Measurements from ENCODE around the gene GM2A. TPM values are rescaled to one million over a fixed set of nuclear protein-coding genes. Genes with fewer than 3 reads are reported as not detected.
A peak's percentile ranks its signal among the peaks of the same experiment; 100 is the strongest.

GM2A gene
- total and polyA plus RNA-seq, 9 of the 15 experiments (the other 6 are each of a cell fraction or from before 2014, with no cell fraction given) = 5.8 to 36.0 (median 10.0) TPM

DNA sequence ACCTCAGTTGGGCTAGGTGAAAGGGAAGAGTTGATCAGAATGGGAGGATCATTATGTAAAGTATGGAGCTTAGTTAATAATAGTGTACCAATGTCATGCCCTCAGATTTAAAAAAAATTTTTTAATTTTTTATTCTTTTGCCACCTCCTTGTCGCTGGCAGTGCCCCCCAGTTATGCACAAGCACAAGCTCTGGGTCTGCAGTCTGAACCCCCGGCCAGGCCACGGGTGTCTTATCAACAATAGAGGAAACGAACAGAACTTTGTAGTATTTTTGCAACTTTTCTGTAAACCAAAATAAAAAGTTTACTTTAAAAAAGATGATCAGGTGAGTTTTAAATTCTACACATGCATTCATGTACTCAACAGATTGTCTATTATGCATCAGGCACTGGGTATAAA lies 1.4 kb upstream of the GM2A start:
- intact Hi-C loops (cut with micrococcal nuclease) = no loop called here
- ATAC-seq = no peak
- Histone ChIP-seq H3K9me1 (ENCODE audit: control insufficient read depth, insufficient read depth, low read length) (no peaks in the 10 kb centered on the region), H3K79me2 (ENCODE audit: control insufficient read depth, insufficient read depth, low read length) (peaks cover 3% of the 10 kb centered on the region; the same call in 2 of the 3 replicates), H3K36me3 (ENCODE audit: control insufficient read depth, insufficient read depth, low read length) (no peaks in the 10 kb centered on the region), H3K4me2 (ENCODE audit: insufficient read depth, low read length) (peak overlapping the region; percentile 75; the same call in 1 of the 2 replicates), H3K4me1 (replicated peaks in 1 of 2; ENCODE audit: control insufficient read depth in 2 of 2, insufficient read depth in 2 of 2, low read length in 2 of 2) (peaks cover 9 to 18% of the 10 kb centered on the region in 2 experiments; a peak in 4 of 5 replicates), H2AFZ (ENCODE audit: low read depth, low read length) (peak overlapping the region; percentile 82), H3K27me3 (ENCODE audit: control insufficient read depth in 2 of 2, insufficient read depth in 2 of 2, low read length in 2 of 2) (no peaks in the 10 kb centered on the region), H3K9me3 (replicated peaks; ENCODE audit: control insufficient read depth, insufficient read depth, low read depth, low read length) (no peaks in the 10 kb centered on the region), H3K27ac (ENCODE audit: extremely low read depth, low read depth, low read length) (no peak overlapping the region; the same call in 2 of the 3 replicates), H3K9ac (ENCODE audit: insufficient read depth in 1 of 2, low read depth in 2 of 2, low read length in 2 of 2) (peak overlapping the region in 1 of 2 experiments; percentile 54; a peak in 1 of 4 replicates), H4K20me1 (replicated peaks; ENCODE audit: control insufficient read depth, insufficient read depth, low read length) (no peaks in the 10 kb centered on the region), H3K4me3 (no peak overlapping the region)
- BruUV-seq (replicated peaks) = no TSS peak
- in situ Hi-C loops (cut with MboI) = no loop called here
- WGBS (ENCODE audit: insufficient coverage, low coverage, missing lambda C conversion rate) = 71% methylated on average over 4 of the region's 4 CpGs
- no peak for FAIRE-seq
- DNase-seq (ENCODE audit: extremely low read depth in 1 of 4, low spot score in 3 of 4) = no peak
- CTCF ChIA-PET (ENCODE audit: low intra/inter-chr PET ratio) = no interaction called here
- POLR2A ChIA-PET = interaction anchor here (0.5 kb wide), 1 partner anchor 27 kb away, joined by 3 read pairs; no protein-coding TSS in a partner anchor
- TF ChIP-seq, protein P1, sequence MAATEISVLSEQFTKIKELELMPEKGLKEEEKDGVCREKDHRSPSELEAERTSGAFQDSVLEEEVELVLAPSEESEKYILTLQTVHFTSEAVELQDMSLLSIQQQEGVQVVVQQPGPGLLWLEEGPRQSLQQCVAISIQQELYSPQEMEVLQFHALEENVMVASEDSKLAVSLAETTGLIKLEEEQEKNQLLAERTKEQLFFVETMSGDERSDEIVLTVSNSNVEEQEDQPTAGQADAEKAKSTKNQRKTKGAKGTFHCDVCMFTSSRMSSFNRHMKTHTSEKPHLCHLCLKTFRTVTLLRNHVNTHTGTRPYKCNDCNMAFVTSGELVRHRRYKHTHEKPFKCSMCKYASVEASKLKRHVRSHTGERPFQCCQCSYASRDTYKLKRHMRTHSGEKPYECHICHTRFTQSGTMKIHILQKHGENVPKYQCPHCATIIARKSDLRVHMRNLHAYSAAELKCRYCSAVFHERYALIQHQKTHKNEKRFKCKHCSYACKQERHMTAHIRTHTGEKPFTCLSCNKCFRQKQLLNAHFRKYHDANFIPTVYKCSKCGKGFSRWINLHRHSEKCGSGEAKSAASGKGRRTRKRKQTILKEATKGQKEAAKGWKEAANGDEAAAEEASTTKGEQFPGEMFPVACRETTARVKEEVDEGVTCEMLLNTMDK (IDR thresholded peaks at IDR 0.05; ENCODE audit: borderline replicate concordance, insufficient read depth, low read depth, low read length, poor library complexity, severe bottlenecking) = no peak
- no peak for TF ChIP-seq ZNF217 (CRISPR knock-in tag; IDR thresholded peaks at IDR 0.05)
- no peak for TF ChIP-seq CREBBP (IDR thresholded peaks at IDR 0.05; ENCODE audit: low read depth, low read length)
- TF ChIP-seq, protein P2, sequence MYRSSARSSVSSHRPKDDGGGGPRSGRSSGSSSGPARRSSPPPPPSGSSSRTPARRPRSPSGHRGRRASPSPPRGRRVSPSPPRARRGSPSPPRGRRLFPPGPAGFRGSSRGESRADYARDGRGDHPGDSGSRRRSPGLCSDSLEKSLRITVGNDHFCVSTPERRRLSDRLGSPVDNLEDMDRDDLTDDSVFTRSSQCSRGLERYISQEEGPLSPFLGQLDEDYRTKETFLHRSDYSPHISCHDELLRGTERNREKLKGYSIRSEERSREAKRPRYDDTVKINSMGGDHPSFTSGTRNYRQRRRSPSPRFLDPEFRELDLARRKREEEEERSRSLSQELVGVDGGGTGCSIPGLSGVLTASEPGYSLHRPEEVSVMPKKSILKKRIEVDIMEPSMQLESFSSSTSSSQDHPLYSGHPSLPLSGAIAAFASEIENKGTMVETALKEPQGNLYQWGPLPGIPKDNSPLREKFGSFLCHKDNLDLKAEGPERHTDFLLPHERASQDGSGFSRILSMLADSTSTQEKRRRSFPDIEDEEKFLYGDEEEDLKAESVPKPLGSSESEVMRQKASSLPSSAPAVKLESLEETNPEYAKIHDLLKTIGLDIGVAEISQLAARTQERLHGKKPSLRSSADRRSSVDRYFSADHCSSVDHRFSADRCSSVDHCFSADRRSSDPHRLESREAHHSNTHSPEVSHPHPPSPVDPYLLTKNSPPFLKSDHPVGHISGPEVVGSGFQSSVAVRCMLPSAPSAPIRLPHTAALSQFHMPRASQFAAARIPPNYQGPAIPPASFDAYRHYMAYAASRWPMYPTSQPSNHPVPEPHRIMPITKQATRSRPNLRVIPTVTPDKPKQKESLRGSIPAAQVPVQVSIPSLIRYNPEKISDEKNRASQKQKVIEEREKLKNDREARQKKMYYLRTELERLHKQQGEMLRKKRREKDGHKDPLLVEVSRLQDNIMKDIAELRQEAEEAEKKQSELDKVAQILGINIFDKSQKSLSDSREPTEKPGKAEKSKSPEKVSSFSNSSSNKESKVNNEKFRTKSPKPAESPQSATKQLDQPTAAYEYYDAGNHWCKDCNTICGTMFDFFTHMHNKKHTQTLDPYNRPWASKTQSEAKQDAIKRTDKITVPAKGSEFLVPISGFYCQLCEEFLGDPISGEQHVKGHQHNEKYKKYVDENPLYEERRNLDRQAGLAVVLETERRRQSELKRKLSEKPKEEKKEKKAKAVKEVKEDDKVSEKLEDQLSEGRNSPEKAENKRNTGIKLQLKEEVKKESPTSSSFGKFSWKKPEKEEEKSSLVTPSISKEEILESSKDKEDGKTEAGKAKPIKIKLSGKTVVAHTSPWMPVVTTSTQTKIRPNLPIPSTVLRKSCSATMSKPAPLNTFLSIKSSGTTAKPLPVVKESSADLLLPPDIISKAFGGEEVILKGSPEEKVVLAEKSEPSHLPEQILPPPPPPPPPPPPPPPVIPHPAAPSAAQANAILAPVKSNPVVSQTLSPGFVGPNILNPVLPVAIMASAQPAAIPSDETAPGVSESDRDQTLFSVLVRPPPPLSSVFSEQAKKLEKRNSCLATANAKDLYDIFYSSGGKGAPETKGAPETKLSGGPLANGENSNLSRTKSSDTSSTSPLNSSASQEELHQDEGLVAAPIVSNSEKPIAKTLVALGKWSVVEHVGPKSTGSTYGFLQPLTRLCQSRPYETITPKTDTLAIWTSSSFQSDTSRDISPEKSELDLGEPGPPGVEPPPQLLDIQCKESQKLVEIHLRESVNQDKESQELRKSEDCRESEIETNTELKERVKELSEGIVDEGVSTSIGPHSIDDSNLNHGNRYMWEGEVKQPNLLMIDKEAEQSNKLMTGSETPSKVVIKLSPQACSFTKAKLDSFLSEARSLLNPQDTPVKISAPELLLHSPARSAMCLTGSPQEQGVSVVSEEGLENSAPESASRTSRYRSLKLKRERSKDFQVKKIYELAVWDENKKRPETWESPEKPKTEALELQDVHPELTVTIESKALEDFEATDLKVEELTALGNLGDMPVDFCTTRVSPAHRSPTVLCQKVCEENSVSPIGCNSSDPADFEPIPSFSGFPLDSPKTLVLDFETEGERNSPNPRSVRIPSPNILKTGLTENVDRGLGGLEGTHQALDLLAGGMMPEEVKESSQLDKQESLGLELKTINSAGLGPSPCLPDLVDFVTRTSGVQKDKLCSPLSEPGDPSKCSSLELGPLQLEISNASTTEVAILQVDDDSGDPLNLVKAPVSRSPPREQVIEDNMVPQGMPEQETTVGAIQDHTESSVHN (IDR thresholded peaks at IDR 0.05; ENCODE audit: borderline replicate concordance in 1 of 2, low read depth in 1 of 2) = no peak
- TF ChIP-seq, protein P3, sequence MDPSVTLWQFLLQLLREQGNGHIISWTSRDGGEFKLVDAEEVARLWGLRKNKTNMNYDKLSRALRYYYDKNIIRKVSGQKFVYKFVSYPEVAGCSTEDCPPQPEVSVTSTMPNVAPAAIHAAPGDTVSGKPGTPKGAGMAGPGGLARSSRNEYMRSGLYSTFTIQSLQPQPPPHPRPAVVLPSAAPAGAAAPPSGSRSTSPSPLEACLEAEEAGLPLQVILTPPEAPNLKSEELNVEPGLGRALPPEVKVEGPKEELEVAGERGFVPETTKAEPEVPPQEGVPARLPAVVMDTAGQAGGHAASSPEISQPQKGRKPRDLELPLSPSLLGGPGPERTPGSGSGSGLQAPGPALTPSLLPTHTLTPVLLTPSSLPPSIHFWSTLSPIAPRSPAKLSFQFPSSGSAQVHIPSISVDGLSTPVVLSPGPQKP (CRISPR knock-in tag; IDR thresholded peaks at IDR 0.05) = no peak
- TF ChIP-seq PHB2 (IDR thresholded peaks at IDR 0.05; ENCODE audit: low read depth) = no peak
- TF ChIP-seq, protein P4, sequence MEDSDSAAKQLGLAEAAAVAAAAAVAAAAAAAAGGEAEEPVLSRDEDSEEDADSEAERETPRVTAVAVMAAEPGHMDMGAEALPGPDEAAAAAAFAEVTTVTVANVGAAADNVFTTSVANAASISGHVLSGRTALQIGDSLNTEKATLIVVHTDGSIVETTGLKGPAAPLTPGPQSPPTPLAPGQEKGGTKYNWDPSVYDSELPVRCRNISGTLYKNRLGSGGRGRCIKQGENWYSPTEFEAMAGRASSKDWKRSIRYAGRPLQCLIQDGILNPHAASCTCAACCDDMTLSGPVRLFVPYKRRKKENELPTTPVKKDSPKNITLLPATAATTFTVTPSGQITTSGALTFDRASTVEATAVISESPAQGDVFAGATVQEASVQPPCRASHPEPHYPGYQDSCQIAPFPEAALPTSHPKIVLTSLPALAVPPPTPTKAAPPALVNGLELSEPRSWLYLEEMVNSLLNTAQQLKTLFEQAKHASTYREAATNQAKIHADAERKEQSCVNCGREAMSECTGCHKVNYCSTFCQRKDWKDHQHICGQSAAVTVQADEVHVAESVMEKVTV (CRISPR knock-in tag; IDR thresholded peaks at IDR 0.05) = no peak
- no peak for TF ChIP-seq CBX3 (IDR thresholded peaks at IDR 0.05; ENCODE audit: borderline replicate concordance in 1 of 2, low read length in 2 of 2)
